HepG2 (cell line): Measurements from ENCODE around the gene ICAM5. TPM values are rescaled to one million over a fixed set of nuclear protein-coding genes. Genes with fewer than 3 reads are reported as not detected.

Experiments
- ARID4A ChIP-seq: sonication (generic); formaldehyde crosslinking; IDR thresholded peaks from 2 replicates; pipeline ENCODE4 v1.5.0; 2020; ENCODE audit warnings: mild to moderate bottlenecking, missing genetic modification reagents, borderline replicate concordance
- ARNT2 ChIP-seq: sonication (generic); formaldehyde crosslinking; IDR thresholded peaks from 2 replicates; pipeline ENCODE4 v1.8.0; 2022; ENCODE audit warnings: mild to moderate bottlenecking, low read depth, missing genetic modification reagents, moderate library complexity
- CREM ChIP-seq, 2 experiments: sonication (generic) in 1 of 2; formaldehyde crosslinking in 1 of 2; IDR thresholded peaks; 2 replicates each; pipeline versions ENCODE4 v1.4.0 to v1.6.1; 2016 to 2020; ENCODE audit warnings: antibody characterized with exemption in 1 of 2, mild to moderate bottlenecking in 1 of 2, missing genetic modification reagents in 1 of 2
- E2F1 ChIP-seq: sonication (generic); formaldehyde crosslinking; IDR thresholded peaks from 2 replicates; pipeline ENCODE4 v1.5.0; 2020; ENCODE audit warnings: missing genetic modification reagents
- EP300 ChIP-seq, 3 experiments: sonication (generic) in 1 of 3; formaldehyde crosslinking in 1 of 3; IDR thresholded peaks; 2 replicates each; pipeline versions ENCODE4 v1.5.1 to v1.6.1; 2011 to 2020; ENCODE audit warnings: low read depth in 2 of 3, low read length in 2 of 3, borderline replicate concordance in 1 of 3, improper control_type of control experiment in 1 of 3, mild to moderate bottlenecking in 1 of 3, missing genetic modification reagents in 1 of 3, moderate library complexity in 1 of 3
- GMEB2 ChIP-seq: IDR thresholded peaks from 2 replicates; pipeline ENCODE4 v1.6.1; 2016; ENCODE audit warnings: missing biosample characterization, missing genetic modification reagents, low read depth
- RFXANK ChIP-seq: IDR thresholded peaks from 2 replicates; pipeline ENCODE4 v1.6.1; 2016
- SRY ChIP-seq: sonication (generic); formaldehyde crosslinking; IDR thresholded peaks from 2 replicates; pipeline ENCODE4 v1.8.0; 2022; ENCODE audit warnings: mild to moderate bottlenecking, missing genetic modification reagents
- TARDBP ChIP-seq: sonication (generic); formaldehyde crosslinking; IDR thresholded peaks from 2 replicates; pipeline ENCODE4 v1.8.0; 2022; ENCODE audit warnings: mild to moderate bottlenecking, missing genetic modification reagents
- TRAFD1 ChIP-seq: sonication (generic); formaldehyde crosslinking; IDR thresholded peaks from 2 replicates; pipeline ENCODE4 v1.5.1; 2020; ENCODE audit warnings: missing genetic modification reagents, mild to moderate bottlenecking, borderline replicate concordance
- ZNF138 ChIP-seq: sonication (generic); formaldehyde crosslinking; IDR thresholded peaks from 2 replicates; pipeline ENCODE4 v1.5.0; 2020; ENCODE audit warnings: mild to moderate bottlenecking, low read depth, missing genetic modification reagents
- ZNF275 ChIP-seq: sonication (generic); formaldehyde crosslinking; IDR thresholded peaks from 2 replicates; pipeline ENCODE4 v1.8.0; 2022; ENCODE audit warnings: missing genetic modification reagents, mild to moderate bottlenecking, inconsistent platforms, borderline replicate concordance
- ZNF564 ChIP-seq: sonication (generic); formaldehyde crosslinking; IDR thresholded peaks from 2 replicates; pipeline ENCODE4 v1.8.1; 2023; ENCODE audit warnings: mild to moderate bottlenecking, missing genetic modification reagents
- ZNF570 ChIP-seq: sonication (generic); formaldehyde crosslinking; IDR thresholded peaks from 2 replicates; pipeline ENCODE4 v1.4.0; 2020; ENCODE audit warnings: mild to moderate bottlenecking, missing genetic modification reagents, borderline replicate concordance
- ZNF782 ChIP-seq: sonication (generic); formaldehyde crosslinking; IDR thresholded peaks from 2 replicates; pipeline ENCODE4 v1.4.0; 2020; ENCODE audit warnings: missing genetic modification reagents, mild to moderate bottlenecking, borderline replicate concordance
- ZSCAN29 ChIP-seq: sonication (generic); formaldehyde crosslinking; conservative IDR thresholded peaks from 2 replicates; pipeline ENCODE4 v1.4.0; 2020; ENCODE audit warnings: mild to moderate bottlenecking, missing genetic modification reagents
- polyA plus RNA-seq, 8 experiments: library from polyadenylated mRNA; depleted of rRNA in 3 of 8; stranded (reverse) in 7 of 8; unstranded in 1 of 8; fragments of >200 nt; fragmentation: Illumina TruSeq in 4 of 8; extraction: Trizol in 4 of 8; gene quantifications; 2 replicates each; pipeline versions ENCODE4 v1.2.1 to v1.2.3, GENCODE V29; 2011 to 2016; ENCODE audit warnings: low read depth in 4 of 8, missing spikeins in 1 of 8, mixed read lengths in 1 of 8; ENCODE audit not compliant: insufficient read depth in 1 of 8
- total RNA-seq, 5 experiments: library from RNA; depleted of rRNA; stranded (reverse); fragments of >200 nt; fragmentation: Illumina TruSeq; extraction: Trizol; gene quantifications; 2 replicates each; pipeline ENCODE4 v1.2.3, GENCODE V29; 2016; ENCODE audit warnings: low read depth in 1 of 5

ICAM5 gene
- total and polyA plus RNA-seq, 2 of the 13 experiments (the other 11 are each of a cell fraction or from before 2014, with no cell fraction given) = 0.46 to 1.6 TPM

- 0 out of 2 replicates have a peak, but pooled peaks have one; percentile 71 for TF ChIP-seq TRAFD1 (CRISPR knock-in tag)
- peak; percentile 74 for TF ChIP-seq ARNT2 (CRISPR knock-in tag)
- TF ChIP-seq ZSCAN29 (CRISPR knock-in tag) = peak; percentile 58; the same call in 1 of the 2 replicates
- TF ChIP-seq ZNF570 (CRISPR knock-in tag) = no peak
- peak; percentile 54; the same call in 1 of the 2 replicates for TF ChIP-seq ZNF275 (CRISPR knock-in tag)
- TF ChIP-seq GMEB2 (CRISPR knock-in tag) = peak; percentile 36; the same call in 1 of the 2 replicates
- TF ChIP-seq RFXANK (CRISPR knock-in tag) = 0 out of 2 replicates have a peak, but pooled peaks have one; percentile 40
- TF ChIP-seq ZNF564 (CRISPR knock-in tag) = peak; percentile 64; the same call in 1 of the 2 replicates
- peak; percentile 54; the same call in 1 of the 2 replicates for TF ChIP-seq E2F1
- TF ChIP-seq ZNF138 (CRISPR knock-in tag) = peak; percentile 81
- 0 out of 2 replicates have a peak, but pooled peaks have one; percentile 29 for TF ChIP-seq TARDBP
- TF ChIP-seq ARID4A (CRISPR knock-in tag) = peak; percentile 84
- TF ChIP-seq CREM (IDR thresholded peaks at IDR 0.05) = peak; percentile 49; the same call in 1 of the 2 replicates
- no peak for TF ChIP-seq CREM (CRISPR knock-in tag; IDR thresholded peaks at IDR 0.05)
- peak; percentile 36; the same call in 1 of the 2 replicates for TF ChIP-seq SRY (CRISPR knock-in tag)
- TF ChIP-seq EP300 (IDR thresholded peaks at IDR 0.05; ENCODE audit: low read depth in 2 of 2, low read length in 2 of 2) = no peak; a peak in 1 of 4 replicates
- peak; percentile 43; the same call in 1 of the 2 replicates for TF ChIP-seq EP300 (CRISPR knock-in tag; IDR thresholded peaks at IDR 0.05; ENCODE audit: borderline replicate concordance)
- TF ChIP-seq ZNF782 (CRISPR knock-in tag) = peak; percentile 74; the same call in 1 of the 2 replicates
These were observed 43.4 kb downstream of the ICAM5 start, which contains the start of gene RAVER1 (continued) for GRCh38 chr19:10332965-10333757.
